ENCODE measurements around the gene UGT1A1.

Gene UGT1A1

GRCh38 chr2:233818639-233819621, 58.9 kb downstream of the UGT1A1 start:
- no peak for DNase-seq

GRCh38 chr2:233819884-233820773, 60.1 kb downstream of the UGT1A1 start:
- DNase-seq, result no peak

GRCh38 chr2:233820774-233821105, 60.7 kb downstream of the UGT1A1 start:
- no peak for DNase-seq

GRCh38 chr2:233821196-233821595, 61.1 kb downstream of the UGT1A1 start:
- DNase-seq, result no peak

- DNase-seq, result no peak
Observed at GRCh38 chr2:233821709-233822100, 61.6 kb downstream of the UGT1A1 start.

- DNase-seq, result no peak
Observed at GRCh38 chr2:233822101-233822771, 62.2 kb downstream of the UGT1A1 start.
